VCaP (cell line): ENCODE data around the gene SIK3.

ENCODE experiments used
- H3K27ac ChIP-seq: fragments of 450-650 bp; 2 replicates; pipeline ENCODE4 v1.5.1; 2017
- CTCF ChIP-seq: fragments of 450-650 bp; conservative IDR thresholded peaks from 2 replicates; pipeline ENCODE4 v1.5.1; 2017; ENCODE audit warnings: mild to moderate bottlenecking, moderate library complexity

SIK3 gene

GRCh38 chr11:116797816-116798215 lies 300.4 kb downstream of the SIK3 start:
- H3K27ac ChIP-seq, result no peak overlapping the region
- no peak for TF ChIP-seq CTCF

- TF ChIP-seq CTCF, result no peak
These were observed 301.7 kb downstream of the SIK3 start for GRCh38 chr11:116796548-116796947.

GRCh38 chr11:116794851-116795250 lies 303.4 kb downstream of the SIK3 start:
- H3K27ac ChIP-seq, result no peak overlapping the region
- no peak for TF ChIP-seq CTCF

More at GRCh38 chr11:116796548-116796947, 301.7 kb downstream of the SIK3 start:
- no peak overlapping the region for H3K27ac ChIP-seq

GRCh38 chr11:116793772-116794097 lies 304.5 kb downstream of the SIK3 start:
- H3K27ac ChIP-seq, result no peak overlapping the region
- TF ChIP-seq CTCF, result no peak
